ENCODE results near the gene RIOK1. TPM values are rescaled to one million over a fixed set of nuclear protein-coding genes. Genes with fewer than 3 reads are reported as not detected.
A peak's percentile ranks its signal among the peaks of the same experiment; 100 is the strongest.

The RIOK1 gene
- total RNA-seq, 4 donors from 2014 or later = 11.3 to 17.5 (median 15.8) TPM

- TF ChIP-seq CTCF (IDR thresholded peaks at IDR 0.05) = no peak
- no peak for TF ChIP-seq POLR2A (IDR thresholded peaks at IDR 0.05)
- peaks cover 43% of the 10 kb centered on the region in 2 donors for H3K36me3 ChIP-seq
- intact Hi-C loops (cut with DNase I) = no loop called here
- DNase-seq = no peak
- peaks cover 0 to 4% of the 10 kb centered on the region in 2 donors for H3K4me1 ChIP-seq
- no peaks in the 10 kb centered on the region for H3K9me3 ChIP-seq
- no peak overlapping the region for H3K27ac ChIP-seq
- WGBS, 2 donors = 91 to 93% methylated on average over 2 of the region's 2 CpGs
- H3K4me3 ChIP-seq (replicated peaks in 1 of 3) = no peak overlapping the region
- H3K27me3 ChIP-seq = no peaks in the 10 kb centered on the region
Observed at GRCh38 chr6:7411328-7411727, 21.7 kb downstream of the RIOK1 start.

- H3K9me3 ChIP-seq = no peaks in the 10 kb centered on the region
- H3K27me3 ChIP-seq = no peaks in the 10 kb centered on the region
- intact Hi-C loops (cut with DNase I) = no loop called here
- no peak for DNase-seq
- H3K4me3 ChIP-seq (replicated peaks in 1 of 3) = no peak overlapping the region
- H3K4me1 ChIP-seq = peaks cover 0 to 4% of the 10 kb centered on the region in 2 donors
- H3K36me3 ChIP-seq = peaks cover 58 to 61% of the 10 kb centered on the region in 2 donors
- 69 to 76% methylated on average over 2 of the region's 2 CpGs for WGBS, 2 donors
- no peak for TF ChIP-seq CTCF (IDR thresholded peaks at IDR 0.05)
- no peak for TF ChIP-seq POLR2A (IDR thresholded peaks at IDR 0.05)
- H3K27ac ChIP-seq = peak overlapping the region in 2 of 3 donors; percentile 15 to 49
Observed at GRCh38 chr6:7413151-7413823, 23.7 kb downstream of the RIOK1 start.

GRCh38 chr6:7414811-7415210 is 25.2 kb downstream of the RIOK1 start:
- no peak overlapping the region for H3K4me3 ChIP-seq (replicated peaks in 1 of 3)
- peaks cover 58 to 63% of the 10 kb centered on the region in 2 donors for H3K36me3 ChIP-seq
- 84 to 90% methylated on average over 7 of the region's 7 CpGs for WGBS, 2 donors
- no peaks in the 10 kb centered on the region for H3K9me3 ChIP-seq
- DNase-seq = no peak
- intact Hi-C loops (cut with DNase I) = no loop called here
- H3K27ac ChIP-seq = no peak overlapping the region
- TF ChIP-seq CTCF (IDR thresholded peaks at IDR 0.05) = no peak
- no peak for TF ChIP-seq POLR2A (IDR thresholded peaks at IDR 0.05)
- peaks cover 0 to 4% of the 10 kb centered on the region in 2 donors for H3K4me1 ChIP-seq
- H3K27me3 ChIP-seq = no peaks in the 10 kb centered on the region

- peaks cover 36 to 43% of the 10 kb centered on the region in 2 donors for H3K36me3 ChIP-seq
- DNase-seq = no peak
- WGBS, 2 donors = 85 to 91% methylated on average over 2 of the region's 2 CpGs
- H3K9me3 ChIP-seq = no peaks in the 10 kb centered on the region
- TF ChIP-seq CTCF (IDR thresholded peaks at IDR 0.05) (no peak), POLR2A (IDR thresholded peaks at IDR 0.05) (no peak)
- intact Hi-C loops (cut with DNase I) = no loop called here
- H3K4me3 ChIP-seq (replicated peaks in 1 of 3) = no peak overlapping the region
- H3K4me1 ChIP-seq = peaks cover 0 to 4% of the 10 kb centered on the region in 2 donors
- H3K27ac ChIP-seq = no peak overlapping the region
- H3K27me3 ChIP-seq = no peaks in the 10 kb centered on the region
Observed at GRCh38 chr6:7417684-7418083, 28.1 kb downstream of the RIOK1 start.

GRCh38 chr6:7418238-7418905 is 28.8 kb downstream of the RIOK1 start:
- 89 to 91% methylated on average over 6 of the region's 6 CpGs for WGBS, 2 donors
- Histone ChIP-seq H3K27me3 (no peaks in the 10 kb centered on the region), H3K36me3 (peaks cover 36 to 43% of the 10 kb centered on the region in 2 donors), H3K27ac (no peak overlapping the region), H3K4me1 (peaks cover 0 to 3% of the 10 kb centered on the region in 2 donors), H3K4me3 (replicated peaks in 1 of 3) (no peak overlapping the region), H3K9me3 (no peaks in the 10 kb centered on the region)
- DNase-seq = no peak
- intact Hi-C loops (cut with DNase I) = no loop called here
- TF ChIP-seq CTCF (IDR thresholded peaks at IDR 0.05) (no peak), POLR2A (IDR thresholded peaks at IDR 0.05) (no peak)
